Stimulated activated CD4-positive, alpha-beta T cell treated with anti-CD3 and anti-CD28 coated beads, Interleukin-15, amount 100 ng/mL, for 48 hours (primary cell): ENCODE measurements around the gene TRMT112.
"Not testable (repeated sequence)": the region's sequence is repeated elsewhere in the genome, so short reads cannot be mapped to it uniquely, and the experiment has no call there.

ENCODE experiments used
- DNase-seq, 2 donors: peaks; one replicate each; pipeline ENCODE4 v3.0.0-alpha.2; 2020; ENCODE audit warnings: low read depth in 2 of 2

TRMT112 gene

DNA sequence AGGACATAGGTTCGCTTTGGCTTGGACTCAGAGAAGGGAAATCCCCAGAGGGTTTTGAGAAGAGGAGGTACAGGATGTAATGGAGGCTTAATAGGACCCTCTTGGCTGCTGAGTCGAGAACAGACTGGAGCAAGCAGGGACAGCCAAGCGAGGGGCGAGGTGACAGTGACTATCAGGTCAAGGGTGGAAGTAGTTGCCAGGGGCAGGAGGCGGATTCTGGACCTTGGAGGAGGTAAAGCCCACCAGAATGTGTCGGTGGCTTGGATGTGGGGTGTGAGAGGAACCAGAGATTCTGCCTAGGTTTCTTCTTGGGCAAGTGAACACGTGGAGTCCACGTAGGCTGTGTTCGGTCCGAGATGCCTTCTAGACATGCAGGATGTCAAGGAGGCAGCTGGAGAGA is 4.4 kb downstream of the TRMT112 start:
- no peak for DNase-seq

DNA sequence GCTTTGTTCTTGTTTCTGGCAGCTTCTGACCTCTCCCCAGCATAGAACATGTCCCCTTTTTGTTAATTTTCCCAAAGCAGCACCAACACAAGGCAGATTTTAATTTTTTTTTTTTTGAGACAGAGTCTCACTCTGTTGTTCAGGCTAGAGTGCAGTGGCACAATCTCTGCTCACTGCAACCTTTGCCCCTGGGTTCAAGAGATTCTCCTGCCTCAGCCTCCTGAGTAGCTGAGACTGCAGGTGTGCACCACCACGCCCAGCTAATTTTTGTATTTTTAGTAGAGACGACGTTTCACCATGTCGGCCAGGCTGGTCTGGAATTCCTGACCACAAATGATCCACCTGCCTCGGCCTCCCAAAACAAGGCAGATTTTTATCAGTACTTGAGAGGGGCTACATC is 9.6 kb downstream of the TRMT112 start:
- not testable (repeated sequence) for DNase-seq

DNA sequence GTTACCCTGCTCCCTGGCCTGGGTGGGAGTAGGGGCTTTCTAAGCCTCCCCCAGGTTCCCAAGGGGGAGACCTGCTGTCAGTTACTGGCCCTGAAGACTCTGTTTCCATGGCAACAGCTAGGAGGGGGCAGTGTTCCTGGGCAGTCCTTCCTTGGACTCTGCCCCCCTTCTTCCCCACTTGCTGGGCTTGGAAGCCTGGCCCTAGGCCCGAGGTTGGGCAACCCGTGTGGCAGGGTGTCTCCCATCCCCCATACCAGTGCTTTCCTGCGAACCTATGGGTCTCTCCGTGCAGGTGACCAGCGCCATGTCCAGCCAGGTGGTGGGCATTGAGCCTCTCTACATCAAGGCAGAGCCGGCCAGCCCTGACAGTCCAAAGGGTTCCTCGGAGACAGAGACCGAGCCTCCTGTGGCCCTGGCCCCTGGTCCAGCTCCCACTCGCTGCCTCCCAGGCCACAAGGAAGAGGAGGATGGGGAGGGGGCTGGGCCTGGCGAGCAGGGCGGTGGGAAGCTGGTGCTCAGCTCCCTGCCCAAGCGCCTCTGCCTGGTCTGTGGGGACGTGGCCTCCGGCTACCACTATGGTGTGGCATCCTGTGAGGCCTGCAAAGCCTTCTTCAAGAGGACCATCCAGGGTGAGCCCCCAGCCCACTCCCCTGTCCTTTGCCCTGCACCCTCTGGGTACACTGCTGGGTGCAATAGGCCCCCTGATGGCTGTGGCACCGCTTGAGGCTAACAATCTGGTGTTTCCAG is 10.3 kb downstream of the TRMT112 start:
- DNase-seq: no peak

DNA sequence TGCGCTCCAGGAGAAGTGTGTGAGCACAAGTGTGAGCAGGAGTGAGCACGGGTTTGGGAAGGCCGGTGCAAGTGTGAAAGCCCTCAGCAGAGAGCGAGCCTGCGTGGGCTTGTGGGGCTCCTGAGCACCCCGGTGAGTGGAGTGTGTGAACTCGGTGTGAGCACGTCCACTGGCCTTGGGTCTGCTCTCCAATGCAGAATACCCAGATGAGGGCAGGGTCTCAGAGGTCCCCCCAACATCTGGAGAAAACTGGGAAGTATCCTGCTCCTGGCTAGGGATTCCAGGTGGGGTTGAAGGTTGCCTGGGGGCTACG is 10.8 kb downstream of the TRMT112 start:
- no peak for DNase-seq

DNA sequence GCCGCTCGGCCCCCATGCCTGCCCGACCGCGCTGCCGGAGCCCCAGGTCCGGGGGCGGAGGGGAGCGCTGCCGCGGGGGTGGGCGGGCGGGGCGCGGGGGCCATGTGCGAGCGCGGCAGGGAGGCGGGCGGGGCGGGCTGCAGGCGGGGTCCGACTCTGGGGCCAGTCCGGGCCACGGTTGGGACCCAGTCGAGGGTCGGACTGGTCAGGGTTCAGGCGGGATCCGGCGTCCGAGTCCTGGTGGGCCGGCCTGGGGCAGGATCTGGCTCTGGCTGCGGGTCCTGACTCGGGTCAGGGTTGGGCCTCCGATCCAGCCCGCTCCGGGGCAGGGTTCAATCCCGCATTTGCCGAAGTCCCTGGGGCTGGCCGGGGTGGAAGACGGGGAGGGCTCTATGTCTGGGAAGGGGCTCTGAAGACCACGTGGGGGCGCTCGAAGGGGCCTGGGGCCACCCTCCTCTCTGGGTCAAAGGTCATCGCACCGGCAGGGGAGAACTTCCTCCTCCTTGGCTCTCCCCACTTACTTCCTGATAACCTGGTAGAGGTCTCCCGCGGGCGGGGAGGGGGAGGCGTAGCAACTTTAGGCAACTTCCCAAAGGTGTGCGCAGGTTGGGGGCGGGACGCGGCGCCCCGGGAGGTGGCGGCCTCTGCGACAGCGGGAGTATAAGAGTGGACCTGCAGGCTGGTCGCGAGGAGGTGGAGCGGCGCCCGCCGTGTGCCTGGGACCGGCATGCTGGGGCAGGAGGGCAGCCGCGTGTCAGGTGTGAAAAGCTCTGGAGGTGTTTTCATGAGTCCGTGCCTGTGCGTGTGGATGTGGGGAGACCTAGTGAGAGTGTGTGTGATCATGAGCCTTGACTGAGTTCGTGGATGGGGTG is 11.4 kb downstream of the TRMT112 start:
- DNase-seq: peak; percentile 52 to 59

DNA sequence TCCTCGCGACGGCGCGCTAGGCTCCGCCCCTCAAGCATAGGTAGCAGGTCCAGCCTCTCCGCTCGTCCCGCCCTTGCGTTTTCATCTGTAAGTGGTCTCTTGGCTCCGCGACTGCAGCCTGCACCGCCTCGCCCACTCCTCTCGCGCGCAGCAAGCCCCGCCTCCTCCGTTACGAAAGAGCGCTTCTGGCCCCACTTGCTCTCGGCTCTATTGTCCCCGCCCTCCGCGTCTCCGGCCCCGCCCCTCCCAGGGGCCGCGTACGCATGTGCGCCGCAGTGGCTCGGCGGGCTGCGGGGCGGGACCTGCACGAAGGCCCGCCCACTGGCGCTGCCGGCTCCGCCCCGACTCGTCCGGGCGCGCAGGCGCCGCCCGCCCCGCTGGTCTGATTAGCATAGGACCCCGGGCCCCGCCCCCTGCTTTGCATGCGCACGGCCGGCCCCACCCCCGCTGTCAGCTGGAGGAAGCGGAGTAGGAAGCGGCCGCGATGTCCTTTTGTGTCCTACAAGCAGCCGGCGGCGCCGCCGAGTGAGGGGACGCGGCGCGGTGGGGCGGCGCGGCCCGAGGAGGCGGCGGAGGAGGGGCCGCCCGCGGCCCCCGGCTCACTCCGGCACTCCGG is 12.2 kb downstream of the TRMT112 start, which contains the start of gene ESRRA:
Gene ESRRA (plus strand): TSS at position 450 of the 616 bp plus-strand sequence. CDS start 1,656 bp downstream, outside the sequence.
- peak; percentile 99 to 100 for DNase-seq

DNA sequence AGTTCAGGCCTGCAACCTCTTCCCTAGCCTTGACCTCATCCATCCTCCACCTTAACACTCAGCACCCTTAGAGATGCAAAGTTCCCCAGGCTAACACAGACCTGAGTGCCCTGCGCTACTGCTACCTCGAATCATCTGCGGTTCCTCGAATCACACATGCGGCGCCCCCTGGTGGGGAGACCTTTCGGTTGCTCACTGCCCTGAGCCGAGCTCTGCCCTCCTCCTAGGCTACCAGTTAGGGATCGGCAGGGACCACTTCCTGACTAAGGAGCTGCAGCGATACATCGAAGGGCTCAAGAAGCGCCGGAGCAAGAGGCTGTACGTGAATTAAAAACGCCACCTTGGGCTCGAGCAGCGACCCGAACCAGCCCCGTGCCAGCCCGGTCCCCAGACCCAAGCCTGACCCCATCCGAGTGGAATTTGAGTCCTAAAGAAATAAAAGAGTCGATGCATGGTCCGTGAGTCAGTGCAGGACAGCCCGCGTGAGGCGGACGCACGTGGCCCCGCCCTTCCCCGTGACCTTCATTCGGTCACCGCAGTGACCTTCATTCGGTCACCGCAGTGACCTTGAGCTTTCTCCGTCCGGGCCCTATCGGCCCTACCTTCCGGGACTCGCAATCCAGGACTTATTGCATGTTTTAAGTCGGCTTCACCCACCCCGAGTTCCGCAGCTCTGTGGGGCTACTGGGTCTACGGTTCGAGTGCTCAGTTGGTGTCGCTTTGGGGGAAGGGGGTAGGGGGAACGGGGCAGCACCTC is 12.9 kb downstream of the TRMT112 start:
- peak; percentile 90 to 95 for DNase-seq

DNA sequence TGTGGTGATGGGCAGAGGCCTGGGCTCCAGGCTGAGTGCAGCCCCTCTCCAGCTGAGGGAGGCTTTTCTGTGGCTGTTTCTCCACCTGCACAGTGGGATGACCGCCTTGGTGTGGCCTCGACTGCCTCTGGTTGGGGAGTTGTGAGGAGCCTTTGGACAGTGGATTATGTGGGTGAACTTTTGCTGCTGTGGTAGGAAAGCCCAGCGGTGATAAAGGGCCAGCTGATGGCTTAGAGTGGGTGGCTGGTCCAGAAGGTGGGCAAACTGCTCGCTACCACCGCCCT is 13.4 kb downstream of the TRMT112 start:
- no peak for DNase-seq

DNA sequence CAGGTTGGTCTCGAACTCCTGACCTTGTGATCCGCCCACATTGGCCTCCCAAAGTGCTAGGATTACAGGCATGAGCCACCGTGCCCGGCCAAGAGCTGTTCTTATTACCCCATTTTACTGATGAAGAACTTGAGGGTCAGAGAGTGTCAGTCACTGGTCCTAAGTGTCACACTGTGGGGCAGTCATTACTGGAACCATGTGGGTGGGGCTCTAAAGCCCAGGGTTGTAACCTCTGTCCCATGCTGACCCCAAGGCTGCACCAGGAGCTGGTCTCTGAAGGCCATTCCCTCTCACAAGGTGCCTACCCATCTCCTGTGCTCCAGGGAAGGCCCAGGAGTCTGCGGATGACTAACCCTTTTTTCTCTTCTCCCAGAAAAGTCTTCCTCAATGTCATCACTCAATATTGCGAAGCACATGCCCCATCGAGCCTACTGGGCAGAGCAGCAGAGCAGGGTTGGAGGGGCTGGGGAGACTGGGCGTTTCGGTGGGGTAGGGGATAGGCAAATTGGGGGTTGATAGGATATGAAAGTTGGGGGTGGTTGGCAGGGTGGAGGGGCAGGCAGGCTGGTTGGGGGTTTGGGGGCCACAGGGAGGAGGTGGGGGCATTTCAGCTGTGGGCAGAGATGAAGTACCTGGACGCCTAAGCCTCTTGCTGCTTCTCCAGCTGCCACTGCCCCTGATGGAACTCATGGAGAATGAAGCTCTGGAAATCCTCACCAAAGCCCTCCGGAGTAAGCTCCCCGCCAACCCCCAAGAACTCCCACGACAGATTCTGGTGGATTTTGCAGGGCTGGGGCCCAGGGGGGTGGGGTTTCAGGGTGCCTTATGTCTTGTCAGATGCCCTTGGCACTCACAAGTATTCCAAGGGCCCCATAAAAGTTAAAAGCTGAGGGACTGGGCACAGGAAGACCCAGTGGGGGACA is 14.0 kb downstream of the TRMT112 start:
- no peak for DNase-seq

DNA sequence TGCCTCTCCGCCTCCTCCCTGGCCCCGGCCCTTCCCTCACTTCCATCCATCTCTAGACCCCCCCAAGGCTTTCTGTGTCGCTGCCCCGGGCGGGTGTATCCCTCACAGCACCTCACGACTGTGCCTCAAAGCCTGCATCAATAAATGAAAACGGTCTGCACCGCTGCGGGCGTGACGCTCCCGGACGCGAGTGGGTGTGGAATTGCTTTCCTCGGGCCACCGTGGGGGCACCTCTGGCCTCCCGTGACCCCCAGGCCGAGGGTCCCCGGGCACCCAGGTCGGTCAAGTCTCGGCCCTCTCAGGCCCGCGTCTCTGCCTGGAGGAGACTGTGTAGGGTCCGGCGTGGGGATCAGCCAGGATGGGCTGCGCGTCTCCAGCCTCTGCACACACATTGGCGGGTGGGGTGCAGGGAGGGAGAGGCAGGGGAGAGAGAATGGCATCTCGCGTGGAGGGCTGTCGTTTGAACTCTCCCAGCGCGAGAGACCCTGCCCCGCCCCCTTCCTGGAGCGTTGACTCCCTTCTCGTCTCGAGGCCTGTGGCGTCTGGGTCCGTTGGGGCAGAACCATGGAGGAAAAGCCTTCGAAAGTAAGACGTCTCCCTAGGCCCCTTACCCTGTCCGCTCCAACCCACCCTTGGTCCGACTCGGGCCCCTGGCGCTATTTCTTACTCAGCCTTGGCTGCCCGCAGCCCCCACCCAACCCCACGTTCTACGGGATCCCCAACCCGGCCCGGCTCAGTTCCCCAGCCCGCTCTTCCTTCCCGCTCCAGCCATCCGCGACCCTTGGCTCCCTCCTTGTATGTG is 17.3 kb downstream of the TRMT112 start, which contains the start of gene CATSPERZ:
Gene CATSPERZ (plus strand): TSS at position 512 of the 802 bp plus-strand sequence. CDS start 53 bp downstream, at position 565.
- no peak for DNase-seq

DNA sequence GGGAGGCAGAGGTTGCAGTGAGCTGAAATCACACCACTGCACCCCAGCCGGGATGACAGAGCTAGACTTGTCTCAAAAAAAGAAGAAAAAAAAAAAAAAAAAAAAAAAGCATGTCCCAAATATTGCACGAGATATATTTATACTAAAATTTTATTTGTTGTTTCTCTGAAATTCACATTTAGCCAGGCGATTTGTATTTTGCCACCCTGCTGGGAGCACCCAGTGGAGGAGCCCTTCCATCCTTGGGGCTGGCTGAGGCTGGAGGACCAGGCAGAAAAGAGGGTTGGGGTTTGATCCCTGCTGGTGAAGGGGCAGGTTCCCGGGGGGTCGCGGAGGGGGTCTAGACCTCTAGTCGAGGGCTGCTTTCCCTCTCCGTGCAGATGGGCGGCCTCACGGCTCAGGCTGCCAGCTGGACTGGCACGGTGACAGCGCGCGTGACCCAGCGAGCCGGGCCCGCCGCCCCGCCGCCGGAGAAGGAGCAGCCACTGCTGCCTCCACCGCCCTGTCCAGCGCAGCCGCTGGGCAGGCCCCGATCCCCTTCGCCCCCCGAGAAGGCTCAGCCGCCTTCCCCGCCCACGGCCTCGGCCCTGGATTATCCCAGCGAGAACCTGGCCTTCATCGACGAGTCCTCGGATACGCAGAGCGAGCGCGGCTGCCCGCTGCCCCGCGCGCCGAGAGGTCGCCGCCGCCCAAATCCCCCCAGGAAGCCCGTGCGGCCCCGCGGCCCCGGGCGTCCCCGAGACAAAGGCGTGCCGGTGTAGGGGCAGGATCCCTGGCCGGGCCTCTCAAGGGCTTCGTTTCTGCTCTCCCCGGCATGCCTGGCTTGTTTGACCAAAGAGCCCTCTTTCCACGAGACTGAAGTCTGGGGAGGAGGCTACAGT is 18.2 kb downstream of the TRMT112 start:
- no peak for DNase-seq

DNA sequence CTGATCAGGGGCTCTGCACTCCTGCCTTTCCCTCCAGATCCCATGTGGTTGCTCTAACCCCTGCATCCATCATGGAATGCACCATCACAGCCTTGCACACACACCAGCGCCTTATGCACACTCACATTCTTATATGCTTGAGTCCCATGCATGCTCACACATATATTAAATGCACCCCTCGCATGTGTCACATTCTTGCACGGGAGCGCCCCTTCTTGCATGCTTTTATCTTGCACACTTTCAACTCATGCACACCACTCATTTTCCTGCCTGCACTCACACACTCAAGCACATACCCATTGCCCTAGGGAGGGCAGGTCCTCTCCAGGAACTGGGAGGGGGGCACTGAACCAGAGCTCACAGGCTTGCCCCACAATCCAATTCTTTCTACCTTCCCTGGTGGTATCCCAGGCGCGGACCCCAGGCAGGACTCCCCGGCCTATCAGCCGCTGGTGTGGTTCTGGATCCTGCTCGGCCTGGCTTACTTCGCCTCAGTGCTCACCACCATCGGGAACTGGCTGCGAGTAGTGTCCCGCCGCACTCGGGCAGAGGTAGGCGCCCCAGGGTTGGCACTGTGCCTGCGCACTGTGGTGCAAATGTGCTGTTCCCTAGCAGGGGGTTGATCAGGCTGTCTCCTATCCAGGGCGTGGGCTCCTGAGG is 19.5 kb downstream of the TRMT112 start:
- no peak for DNase-seq

DNA sequence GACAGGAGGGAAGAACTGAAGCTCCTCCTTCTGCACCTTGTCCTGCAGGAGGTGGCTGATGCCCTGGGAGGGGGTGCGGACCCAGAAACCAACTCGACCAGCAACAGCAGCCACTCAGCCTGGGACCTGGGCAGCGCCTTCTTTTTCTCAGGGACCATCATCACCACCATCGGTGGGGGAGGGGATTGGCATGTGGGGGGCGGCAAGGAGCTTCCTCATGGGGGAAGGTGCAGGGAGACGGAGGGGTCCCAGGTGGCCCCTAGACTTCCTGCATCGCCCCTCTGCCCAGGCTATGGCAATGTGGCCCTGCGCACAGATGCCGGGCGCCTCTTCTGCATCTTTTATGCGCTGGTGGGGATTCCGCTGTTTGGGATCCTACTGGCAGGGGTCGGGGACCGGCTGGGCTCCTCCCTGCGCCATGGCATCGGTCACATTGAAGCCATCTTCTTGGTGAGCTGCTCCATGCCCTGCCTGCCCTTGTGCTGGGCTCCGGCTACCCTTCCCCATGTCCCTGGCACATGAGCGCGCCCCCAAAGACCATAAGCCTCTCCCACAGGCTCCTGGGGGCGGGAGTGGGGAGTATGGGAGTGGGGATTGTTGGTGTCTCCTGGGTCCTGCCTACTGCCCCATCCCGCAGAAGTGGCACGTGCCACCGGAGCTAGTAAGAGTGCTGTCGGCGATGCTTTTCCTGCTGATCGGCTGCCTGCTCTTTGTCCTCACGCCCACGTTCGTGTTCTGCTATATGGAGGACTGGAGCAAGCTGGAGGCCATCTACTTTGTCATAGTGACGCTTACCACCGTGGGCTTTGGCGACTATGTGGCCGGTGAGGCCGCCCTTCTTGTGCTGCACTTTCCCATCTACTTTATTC is 20.3 kb downstream of the TRMT112 start:
- DNase-seq: no peak

DNA sequence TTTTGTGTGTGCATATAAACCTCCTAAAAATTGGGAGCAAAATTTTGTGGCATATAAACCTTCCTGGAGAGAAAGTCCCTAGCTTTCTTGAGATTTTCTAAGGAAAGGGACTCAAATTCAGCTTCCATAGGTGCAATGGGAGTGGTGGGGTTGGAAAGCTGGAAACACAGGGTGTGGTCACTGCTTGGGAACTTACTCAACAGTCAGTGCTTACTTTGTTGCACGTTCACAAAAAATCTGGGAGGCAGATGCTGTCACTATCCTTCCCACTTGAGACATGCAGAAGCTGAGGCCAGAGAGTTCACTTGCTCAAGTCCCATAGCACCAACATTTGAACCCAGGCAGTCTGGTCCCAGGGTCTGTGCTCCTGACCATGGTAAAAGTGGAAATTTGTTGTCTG is 21.1 kb downstream of the TRMT112 start:
- no peak for DNase-seq

DNA sequence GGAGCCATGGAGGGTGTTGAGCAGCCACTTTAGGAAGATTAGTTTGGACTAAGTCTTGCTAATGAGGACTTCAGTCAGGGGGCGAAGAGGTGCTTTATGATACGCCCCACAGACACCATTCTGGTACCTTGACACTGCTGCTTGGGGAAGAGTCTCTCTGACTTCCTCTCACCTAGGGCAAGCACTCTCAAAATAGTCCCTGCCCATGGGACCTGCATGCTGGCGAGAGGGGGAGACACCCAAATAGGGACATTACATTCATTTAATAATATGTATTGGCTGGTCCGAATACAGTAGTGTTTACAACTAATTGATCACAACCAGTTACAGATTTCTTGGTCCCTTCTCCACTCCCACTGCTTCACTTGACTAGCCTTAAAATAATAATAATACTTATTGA is 21.6 kb downstream of the TRMT112 start:
- no peak for DNase-seq

DNA sequence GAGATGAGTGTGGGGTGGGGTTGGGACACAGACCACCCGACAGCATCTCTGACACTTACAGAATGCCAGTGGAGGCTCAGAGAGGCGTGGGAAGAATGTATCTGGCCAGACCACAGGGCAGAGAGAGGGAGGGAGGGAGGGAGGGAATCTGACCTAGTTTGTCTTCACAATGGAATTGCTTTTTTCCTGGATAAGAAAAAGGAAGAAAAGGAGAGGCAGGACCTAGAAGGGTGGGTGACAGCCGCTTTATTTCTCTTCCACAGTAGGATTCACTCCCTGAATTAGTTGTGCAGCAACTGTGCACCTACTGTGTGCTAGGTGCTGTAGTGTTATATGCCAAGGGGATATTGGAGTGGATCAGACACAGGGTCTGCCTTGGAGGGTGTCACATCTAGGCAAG is 22.6 kb downstream of the TRMT112 start:
- no peak for DNase-seq

DNA sequence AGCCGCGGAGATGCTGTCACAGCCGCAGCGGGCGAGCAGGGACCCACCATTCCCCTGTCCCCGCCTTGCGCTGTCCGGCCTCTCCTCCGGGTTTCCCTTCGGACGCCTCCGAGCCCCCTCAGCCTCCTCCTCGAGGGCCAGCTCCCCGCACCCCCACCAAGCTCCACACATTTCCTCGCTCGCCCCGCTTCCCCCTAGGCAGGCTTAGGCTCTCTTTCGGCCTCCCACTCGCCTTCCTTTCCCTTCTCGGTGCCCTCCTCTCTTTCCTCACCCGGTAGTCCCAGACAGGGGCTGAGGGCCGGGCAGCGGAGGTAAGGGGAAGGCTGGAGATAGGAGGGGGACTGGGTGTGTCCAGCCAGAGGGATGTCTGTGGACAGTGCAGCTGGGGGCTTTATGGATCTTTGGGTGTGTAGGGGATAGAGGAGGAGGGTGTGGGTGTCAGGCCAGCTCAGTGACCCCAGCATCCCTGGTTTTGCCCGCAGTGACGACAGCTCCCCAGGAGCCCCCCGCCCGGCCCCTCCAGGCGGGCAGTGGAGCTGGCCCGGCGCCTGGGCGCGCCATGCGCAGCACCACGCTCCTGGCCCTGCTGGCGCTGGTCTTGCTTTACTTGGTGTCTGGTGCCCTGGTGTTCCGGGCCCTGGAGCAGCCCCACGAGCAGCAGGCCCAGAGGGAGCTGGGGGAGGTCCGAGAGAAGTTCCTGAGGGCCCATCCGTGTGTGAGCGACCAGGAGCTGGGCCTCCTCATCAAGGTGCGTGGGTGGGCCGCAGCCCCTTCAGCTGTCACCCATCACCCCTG is 24.7 kb downstream of the TRMT112 start:
- DNase-seq: no peak
